Endothelial cell of umbilical vein (primary cell): ENCODE measurements around the gene TRMT2A. TPM values are rescaled to one million over a fixed set of nuclear protein-coding genes. Genes with fewer than 3 reads are reported as not detected.

Experiments
- BruUV-seq: library from RNA; stranded (reverse); fragments of 400-500 nt; replicated peaks from 2 replicates; lab custom pipeline; 2021; lab: Mats Ljungman, UMichigan
- CTCF ChIA-PET: fragments of 300-600, 350-600 bp; sonication (Branson Sonifier 250); formaldehyde crosslinking; loops from one replicate; lab custom pipeline; 2021; ENCODE audit warnings: antibody characterized with exemption, inconsistent platforms; lab: Charles Lee
- POLR2A ChIA-PET: fragments of 300-600, 350-600 bp; sonication (Branson Sonifier 250); formaldehyde crosslinking; loops from one replicate; lab custom pipeline; 2021; ENCODE audit warnings: antibody characterized with exemption, inconsistent platforms; lab: Charles Lee
- DNase-seq: peaks from one replicate; pipeline ENCODE4 v3.0.0-alpha.2; 2011; ENCODE audit warnings: low read depth, low spot score
- FAIRE-seq: peaks from 2 replicates; lab custom pipeline; 2011; peaks lifted over from hg19 to GRCh38; lab: Jason Lieb, UNC
- H2AFZ ChIP-seq: 2 replicates; pipeline ENCODE4 v1.6.0; 2012; ENCODE audit warnings: low read depth, low read length, control low read depth, inconsistent platforms
- H3K27ac ChIP-seq: 2 replicates; pipeline ENCODE4 v1.5.1; 2011; ENCODE audit warnings: low read depth, mild to moderate bottlenecking, control low read depth, low read length, moderate library complexity; ENCODE audit not compliant: insufficient read depth
- H3K27me3 ChIP-seq, 2 experiments: 2 replicates each; pipeline versions ENCODE4 v1.6.0 to v1.6.1; 2011; ENCODE audit warnings: low read length in 2 of 2, mixed read lengths in 1 of 2; ENCODE audit not compliant: control insufficient read depth in 2 of 2, insufficient read depth in 2 of 2
- H3K36me3 ChIP-seq, 2 experiments: 2 replicates in 1 of 2; 3 replicates in 1 of 2; pipeline ENCODE4 v1.5.1; 2011; ENCODE audit warnings: low read length in 2 of 2, mild to moderate bottlenecking in 1 of 2, moderate library complexity in 1 of 2; ENCODE audit not compliant: control insufficient read depth in 2 of 2, insufficient read depth in 2 of 2; ENCODE audit errors: extremely low read depth in 1 of 2
- H3K4me1 ChIP-seq: 3 replicates; pipeline ENCODE4 v1.5.1; 2011; ENCODE audit warnings: mild to moderate bottlenecking, low read length; ENCODE audit not compliant: control insufficient read depth, insufficient read depth; ENCODE audit errors: extremely low read depth
- H3K4me2 ChIP-seq: 2 replicates; pipeline ENCODE4 v1.6.1; 2011; ENCODE audit warnings: low read length, control low read depth, mixed read lengths; ENCODE audit not compliant: insufficient read depth
- H3K4me3 ChIP-seq, 3 experiments: fragments of 200-600 bp in 1 of 3; sonication (generic), shearing (Covaris generic) in 1 of 3; replicated peaks in 1 of 3; 2 replicates each; pipeline ENCODE4 v1.5.1; 2011 to 2016; ENCODE audit warnings: control low read depth in 3 of 3, low read length in 3 of 3, mild to moderate bottlenecking in 2 of 3, inconsistent platforms in 1 of 3, low read depth in 1 of 3, moderate library complexity in 1 of 3; ENCODE audit not compliant: insufficient read depth in 1 of 3
- H3K79me2 ChIP-seq: 2 replicates; pipeline ENCODE4 v1.6.0; 2012; ENCODE audit warnings: low read length, inconsistent platforms; ENCODE audit not compliant: control insufficient read depth, insufficient read depth
- H3K9ac ChIP-seq: replicated peaks from 2 replicates; pipeline ENCODE3; 2011; ENCODE audit warnings: low read length, control low read depth; ENCODE audit not compliant: insufficient read depth; ENCODE audit errors: extremely low read depth
- H3K9me1 ChIP-seq: replicated peaks from 3 replicates; pipeline ENCODE4 v1.6.0; 2011; ENCODE audit warnings: mild to moderate bottlenecking, low read length; ENCODE audit not compliant: control insufficient read depth, insufficient read depth; ENCODE audit errors: extremely low read depth
- H3K9me3 ChIP-seq: replicated peaks from 2 replicates; pipeline ENCODE4 v1.5.1; 2012; ENCODE audit warnings: low read length, inconsistent platforms; ENCODE audit not compliant: control insufficient read depth, insufficient read depth
- H4K20me1 ChIP-seq: replicated peaks from 2 replicates; pipeline ENCODE3; 2011; ENCODE audit warnings: mild to moderate bottlenecking, low read length; ENCODE audit not compliant: control insufficient read depth, insufficient read depth; ENCODE audit errors: extremely low read depth
- CTCF ChIP-seq, 2 donors: IDR thresholded peaks; 1 replicate in 1 of 2; 2 replicates in 1 of 2; pipeline ENCODE4 v1.5.1; 2011; ENCODE audit warnings: low read length in 2 of 2, mild to moderate bottlenecking in 2 of 2, moderate library complexity in 2 of 2, control low read depth in 1 of 2, inconsistent platforms in 1 of 2, low read depth in 1 of 2; ENCODE audit not compliant: insufficient read depth in 1 of 2; ENCODE audit errors: extremely low read depth in 1 of 2
- JUN ChIP-seq: IDR thresholded peaks from 2 replicates; pipeline ENCODE4 v1.6.1; 2011; ENCODE audit warnings: borderline replicate concordance, low read depth; ENCODE audit not compliant: insufficient read length, insufficient read depth
- MAX ChIP-seq: IDR thresholded peaks from 2 replicates; pipeline ENCODE4 v1.6.1; 2011; ENCODE audit not compliant: insufficient read depth, insufficient read length
- POLR2A ChIP-seq: IDR thresholded peaks from 2 replicates; pipeline ENCODE4 v1.6.1; 2012; ENCODE audit warnings: low read depth, mild to moderate bottlenecking, control low read depth, low read length
- dilution Hi-C: fragments of 300-500 bp; cut with MboI; formaldehyde crosslinking; loops from one replicate; pipeline ENCODE4 v1.15.0; 2019; ENCODE audit warnings: low sequenced_read_pairs; ENCODE audit not compliant: extremely low pct_ligation_motif_present
- intact Hi-C: fragments of 100-400 bp; cut with micrococcal nuclease; formaldehyde crosslinking; loops from one replicate; pipeline ENCODE4 v1.10.0; 2022
- polyA plus RNA-seq, 4 experiments: library from polyadenylated mRNA; depleted of rRNA in 3 of 4; stranded (reverse) in 3 of 4; unstranded in 1 of 4; fragments of >200 nt; gene quantifications; 2 replicates each; pipeline versions ENCODE4 v1.2.1 to v1.2.3, GENCODE V29; 2011 to 2012; ENCODE audit warnings: missing spikeins in 1 of 4
- total RNA-seq: library from RNA; stranded (reverse); gene quantifications from 2 replicates; pipeline ENCODE4 v1.2.3, GENCODE V29; 2021

Gene TRMT2A
- total and polyA plus RNA-seq, 2 donors (not counting 3 experiments of a cell fraction or from before 2014, with no cell fraction given): 51.2 to 61.9 TPM

GRCh38 chr22:20126284-20127029 lies 9.4 kb upstream of the TRMT2A start:
- peaks cover 5 to 28% of the 10 kb centered on the region in 2 experiments for H3K36me3 ChIP-seq
- dilution Hi-C loops: no loop called here
- no TSS peak for BruUV-seq

More at GRCh38 chr22:20126284-20127029, 9.4 kb upstream of the TRMT2A start:
- Histone ChIP-seq H3K79me2 (peaks cover 23% of the 10 kb centered on the region), H4K20me1 (no peaks in the 10 kb centered on the region), H3K27me3 (no peaks in the 10 kb centered on the region), H3K4me1 (no peaks in the 10 kb centered on the region), H2AFZ (no peak overlapping the region), H3K4me3 (no peak overlapping the region), H3K27ac (no peak overlapping the region), H3K4me2 (no peak overlapping the region), H3K9ac (no peak overlapping the region), H3K9me1 (no peaks in the 10 kb centered on the region), H3K9me3 (no peaks in the 10 kb centered on the region)
- no peak for TF ChIP-seq POLR2A
- TF ChIP-seq CTCF (IDR thresholded peaks at IDR 0.05; ENCODE audit: extremely low read depth in 1 of 2, insufficient read depth in 1 of 2, low read depth in 1 of 2, low read length in 2 of 2): no peak
- no peak for TF ChIP-seq JUN
- no peak for TF ChIP-seq MAX
- intact Hi-C loops: no loop called here
- DNase-seq: no peak
- FAIRE-seq: peak; percentile 48
- ChIA-PET CTCF (no interaction called here), POLR2A (no interaction called here)
